ENCODE measurements around the gene TCF7L2.

GRCh38 chr10:112945811-112946210 lies 4.2 kb upstream of the TCF7L2 start:
- TF ChIP-seq CTCF (IDR thresholded peaks at IDR 0.05) (no peak), EP300 (IDR thresholded peaks at IDR 0.05) (no peak), POLR2AphosphoS5 (IDR thresholded peaks at IDR 0.05) (no peak), POLR2A (IDR thresholded peaks at IDR 0.05) (no peak)

Data from stomach (tissue), 4 donors.